DND-41 (cell line): Measurements from ENCODE around the gene TMEM242.

Experiments used
- EZH2 ChIP-seq: IDR thresholded peaks from 3 replicates; pipeline ENCODE4 v1.6.1; 2012; ENCODE audit warnings: borderline replicate concordance, low read depth, mild to moderate bottlenecking, moderate library complexity, low read length, inconsistent platforms; ENCODE audit not compliant: severe bottlenecking
- TF ChIP-seq, protein P1 (sequence below): IDR thresholded peaks from 2 replicates; pipeline ENCODE4 v1.5.1; 2012; ENCODE audit warnings: borderline replicate concordance, low read length, moderate library complexity, mild to moderate bottlenecking; ENCODE audit not compliant: poor library complexity, severe bottlenecking; ENCODE audit errors: extremely low read depth

DNA sequence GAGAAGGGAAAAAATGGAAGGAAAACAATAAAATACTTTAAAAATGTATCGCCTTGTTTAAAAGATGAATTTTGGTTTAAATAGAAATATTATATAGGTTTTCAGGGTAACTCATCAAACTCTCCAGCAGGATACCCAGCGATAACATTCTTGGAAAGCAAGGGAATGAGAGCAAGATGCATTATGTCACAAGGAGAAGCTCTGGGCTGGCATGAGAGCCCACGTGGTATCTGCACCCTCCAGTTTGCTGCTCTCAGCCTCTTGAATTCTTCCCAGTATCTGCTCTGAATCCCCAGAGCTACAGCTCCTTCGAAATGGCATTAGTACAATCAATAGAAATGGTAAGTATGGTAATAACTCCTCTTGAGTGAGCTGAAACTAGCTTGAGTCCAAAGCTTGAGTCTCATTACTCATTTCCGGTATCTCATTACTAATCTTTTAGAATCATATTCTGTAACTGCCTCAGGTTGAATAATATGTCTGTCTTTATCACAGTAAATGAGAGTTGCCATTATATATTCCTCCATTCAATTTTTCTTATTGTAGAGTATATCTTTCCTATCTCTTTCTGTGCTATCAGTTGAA, 4.9 kb upstream of the TMEM242 start:
- TF ChIP-seq, protein P1, sequence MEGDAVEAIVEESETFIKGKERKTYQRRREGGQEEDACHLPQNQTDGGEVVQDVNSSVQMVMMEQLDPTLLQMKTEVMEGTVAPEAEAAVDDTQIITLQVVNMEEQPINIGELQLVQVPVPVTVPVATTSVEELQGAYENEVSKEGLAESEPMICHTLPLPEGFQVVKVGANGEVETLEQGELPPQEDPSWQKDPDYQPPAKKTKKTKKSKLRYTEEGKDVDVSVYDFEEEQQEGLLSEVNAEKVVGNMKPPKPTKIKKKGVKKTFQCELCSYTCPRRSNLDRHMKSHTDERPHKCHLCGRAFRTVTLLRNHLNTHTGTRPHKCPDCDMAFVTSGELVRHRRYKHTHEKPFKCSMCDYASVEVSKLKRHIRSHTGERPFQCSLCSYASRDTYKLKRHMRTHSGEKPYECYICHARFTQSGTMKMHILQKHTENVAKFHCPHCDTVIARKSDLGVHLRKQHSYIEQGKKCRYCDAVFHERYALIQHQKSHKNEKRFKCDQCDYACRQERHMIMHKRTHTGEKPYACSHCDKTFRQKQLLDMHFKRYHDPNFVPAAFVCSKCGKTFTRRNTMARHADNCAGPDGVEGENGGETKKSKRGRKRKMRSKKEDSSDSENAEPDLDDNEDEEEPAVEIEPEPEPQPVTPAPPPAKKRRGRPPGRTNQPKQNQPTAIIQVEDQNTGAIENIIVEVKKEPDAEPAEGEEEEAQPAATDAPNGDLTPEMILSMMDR = no peak
- no peak for TF ChIP-seq EZH2
